ENCODE measurements around the gene TLE4. TPM values are rescaled to one million over a fixed set of nuclear protein-coding genes. Genes with fewer than 3 reads are reported as not detected.

Gene TLE4
- total and polyA plus RNA-seq, 2 donors (not counting 1 experiment from before 2014, with no cell fraction given) = 34.7 to 57.3 TPM

DNA sequence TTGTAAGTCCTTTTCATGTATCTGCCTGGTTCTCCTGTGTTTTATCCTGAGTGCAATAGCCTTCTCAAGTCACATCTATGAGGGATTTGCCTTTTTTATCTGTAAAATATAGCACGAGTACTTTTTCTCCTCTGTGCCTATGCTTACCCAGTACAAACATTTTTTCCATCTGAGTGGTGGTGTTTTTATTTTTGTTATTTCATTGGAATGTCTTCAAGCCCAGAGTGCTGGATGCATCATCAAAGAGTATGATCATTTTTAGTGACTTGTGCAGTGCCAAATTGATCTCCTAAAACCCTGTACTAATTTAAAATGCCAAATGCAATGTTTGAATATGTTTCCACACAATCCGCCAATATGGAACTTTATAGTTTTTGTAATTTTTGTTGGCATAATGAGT is 86.1 kb downstream of the TLE4 start:
- H3K9me3 Mint-ChIP-seq (ENCODE audit: insufficient read depth) = no peaks in the 10 kb centered on the region
- WGBS (ENCODE audit: insufficient coverage) = no CpG with 5 or more reads among the region's 2 CpGs
- intact Hi-C loops (cut with micrococcal nuclease) = no loop called here
- H3K4me2 ChIP-seq (replicated peaks; ENCODE audit: low read depth, low read length, poor library complexity, severe bottlenecking) = no peak overlapping the region
- TF ChIP-seq, protein P1, sequence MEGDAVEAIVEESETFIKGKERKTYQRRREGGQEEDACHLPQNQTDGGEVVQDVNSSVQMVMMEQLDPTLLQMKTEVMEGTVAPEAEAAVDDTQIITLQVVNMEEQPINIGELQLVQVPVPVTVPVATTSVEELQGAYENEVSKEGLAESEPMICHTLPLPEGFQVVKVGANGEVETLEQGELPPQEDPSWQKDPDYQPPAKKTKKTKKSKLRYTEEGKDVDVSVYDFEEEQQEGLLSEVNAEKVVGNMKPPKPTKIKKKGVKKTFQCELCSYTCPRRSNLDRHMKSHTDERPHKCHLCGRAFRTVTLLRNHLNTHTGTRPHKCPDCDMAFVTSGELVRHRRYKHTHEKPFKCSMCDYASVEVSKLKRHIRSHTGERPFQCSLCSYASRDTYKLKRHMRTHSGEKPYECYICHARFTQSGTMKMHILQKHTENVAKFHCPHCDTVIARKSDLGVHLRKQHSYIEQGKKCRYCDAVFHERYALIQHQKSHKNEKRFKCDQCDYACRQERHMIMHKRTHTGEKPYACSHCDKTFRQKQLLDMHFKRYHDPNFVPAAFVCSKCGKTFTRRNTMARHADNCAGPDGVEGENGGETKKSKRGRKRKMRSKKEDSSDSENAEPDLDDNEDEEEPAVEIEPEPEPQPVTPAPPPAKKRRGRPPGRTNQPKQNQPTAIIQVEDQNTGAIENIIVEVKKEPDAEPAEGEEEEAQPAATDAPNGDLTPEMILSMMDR (IDR thresholded peaks at IDR 0.05) = no peak
- no peak for TF ChIP-seq EZH2 (IDR thresholded peaks at IDR 0.05; ENCODE audit: borderline replicate concordance, insufficient read depth, low read depth, low read length, poor library complexity, severe bottlenecking)
- peaks cover 0 to 3% of the 10 kb centered on the region in 2 donors for H3K4me1 ChIP-seq (ENCODE audit: control insufficient read depth in 2 of 2, insufficient read depth in 2 of 2, low read length in 2 of 2)
- no peak overlapping the region for H3K27ac ChIP-seq (ENCODE audit: low read length in 2 of 2)
- DNase-seq (no peak), ATAC-seq (ENCODE audit: low read depth) (no peak)
- ChIA-PET POLR2A (no interaction called here), CTCF (no interaction called here)
- H3K27ac Mint-ChIP-seq = no peak overlapping the region
- H3K4me3 ChIP-seq (ENCODE audit: control extremely low read depth in 1 of 5, extremely low read depth in 1 of 5, insufficient read depth in 1 of 5, low read depth in 2 of 5, low read length in 4 of 5) = no peak overlapping the region
- no peaks in the 10 kb centered on the region for H3K27me3 ChIP-seq (replicated peaks in 1 of 4; ENCODE audit: control extremely low read depth in 1 of 4, control insufficient read depth in 3 of 4, insufficient read depth in 4 of 4, low read length in 3 of 4)
- no peak overlapping the region for H2AFZ ChIP-seq (ENCODE audit: insufficient read depth, low read depth, low read length, poor library complexity, severe bottlenecking)
- peaks cover 4% of the 10 kb centered on the region for H3K79me2 ChIP-seq (ENCODE audit: control insufficient read depth, insufficient read depth, low read length)
- no peaks in the 10 kb centered on the region for H3K9me3 ChIP-seq (ENCODE audit: control extremely low read depth in 1 of 3, control insufficient read depth in 2 of 3, insufficient read depth in 1 of 3, low read length in 2 of 3)
- no peak overlapping the region for H3K9ac ChIP-seq (ENCODE audit: low read length)
- H3K4me1 Mint-ChIP-seq = peaks cover 14% of the 10 kb centered on the region
- no peaks in the 10 kb centered on the region for H3K27me3 Mint-ChIP-seq
- peaks cover 3% of the 10 kb centered on the region for H4K20me1 ChIP-seq (ENCODE audit: control insufficient read depth, insufficient read depth, low read length, poor library complexity, severe bottlenecking)
- no peak overlapping the region for H3K4me3 Mint-ChIP-seq
- H3K36me3 ChIP-seq (replicated peaks in 1 of 2; ENCODE audit: control extremely low read depth in 1 of 2, control insufficient read depth in 1 of 2, extremely low read depth in 1 of 2, insufficient read depth in 2 of 2, low read length in 1 of 2) = peaks cover 0 to 15% of the 10 kb centered on the region in 2 experiments

- no peaks in the 10 kb centered on the region for H3K27me3 ChIP-seq (replicated peaks in 1 of 4; ENCODE audit: control extremely low read depth in 1 of 4, control insufficient read depth in 3 of 4, insufficient read depth in 4 of 4, low read length in 3 of 4)
- intact Hi-C loops (cut with micrococcal nuclease) = no loop called here
- POLR2A ChIA-PET = no interaction called here
- no peak for ATAC-seq (ENCODE audit: low read depth)
- H3K4me3 Mint-ChIP-seq = no peak overlapping the region
- H3K4me1 Mint-ChIP-seq = peaks cover 21% of the 10 kb centered on the region
- H3K9me3 Mint-ChIP-seq (ENCODE audit: insufficient read depth) = no peaks in the 10 kb centered on the region
- no peak overlapping the region for H2AFZ ChIP-seq (ENCODE audit: insufficient read depth, low read depth, low read length, poor library complexity, severe bottlenecking)
- 100% methylated on average over 3 of the region's 3 CpGs for WGBS (ENCODE audit: insufficient coverage)
- H3K4me1 ChIP-seq (ENCODE audit: control insufficient read depth in 2 of 2, insufficient read depth in 2 of 2, low read length in 2 of 2) = peaks cover 0 to 3% of the 10 kb centered on the region in 2 donors
- no peak for DNase-seq
- H3K27me3 Mint-ChIP-seq = no peaks in the 10 kb centered on the region
- peaks cover 3% of the 10 kb centered on the region for H4K20me1 ChIP-seq (ENCODE audit: control insufficient read depth, insufficient read depth, low read length, poor library complexity, severe bottlenecking)
- peaks cover 4% of the 10 kb centered on the region for H3K79me2 ChIP-seq (ENCODE audit: control insufficient read depth, insufficient read depth, low read length)
- H3K36me3 ChIP-seq (replicated peaks in 1 of 2; ENCODE audit: control extremely low read depth in 1 of 2, control insufficient read depth in 1 of 2, extremely low read depth in 1 of 2, insufficient read depth in 2 of 2, low read length in 1 of 2) = peaks cover 0 to 4% of the 10 kb centered on the region in 2 experiments
- H3K9ac ChIP-seq (ENCODE audit: low read length) = no peak overlapping the region
- H3K27ac Mint-ChIP-seq = no peak overlapping the region
- no peaks in the 10 kb centered on the region for H3K9me3 ChIP-seq (ENCODE audit: control extremely low read depth in 1 of 3, control insufficient read depth in 2 of 3, insufficient read depth in 1 of 3, low read length in 2 of 3)
- CTCF ChIA-PET = no interaction called here
- H3K4me3 ChIP-seq (ENCODE audit: control extremely low read depth in 1 of 5, extremely low read depth in 1 of 5, insufficient read depth in 1 of 5, low read depth in 2 of 5, low read length in 4 of 5) = no peak overlapping the region
- TF ChIP-seq EZH2 (IDR thresholded peaks at IDR 0.05; ENCODE audit: borderline replicate concordance, insufficient read depth, low read depth, low read length, poor library complexity, severe bottlenecking) = no peak
- TF ChIP-seq, protein P1 (IDR thresholded peaks at IDR 0.05) = no peak
- no peak overlapping the region for H3K27ac ChIP-seq (ENCODE audit: low read length in 2 of 2)
- no peak overlapping the region for H3K4me2 ChIP-seq (replicated peaks; ENCODE audit: low read depth, low read length, poor library complexity, severe bottlenecking)
Measured at GRCh38 chr9:79658926-79659325, 87.2 kb downstream of the TLE4 start.

Data from B cell (primary cell).